Endothelial cell of umbilical vein (primary cell): ENCODE results near the gene NXF1. TPM values are rescaled to one million over a fixed set of nuclear protein-coding genes. Genes with fewer than 3 reads are reported as not detected.

Source experiments
- BruUV-seq: library from RNA; stranded (reverse); fragments of 400-500 nt; replicated peaks from 2 replicates; lab custom pipeline; 2021; lab: Mats Ljungman, UMichigan
- CTCF ChIA-PET: fragments of 300-600, 350-600 bp; sonication (Branson Sonifier 250); formaldehyde crosslinking; loops from one replicate; lab custom pipeline; 2021; ENCODE audit warnings: antibody characterized with exemption, inconsistent platforms; lab: Charles Lee
- POLR2A ChIA-PET: fragments of 300-600, 350-600 bp; sonication (Branson Sonifier 250); formaldehyde crosslinking; loops from one replicate; lab custom pipeline; 2021; ENCODE audit warnings: antibody characterized with exemption, inconsistent platforms; lab: Charles Lee
- DNase-seq: peaks from one replicate; pipeline ENCODE4 v3.0.0-alpha.2; 2011; ENCODE audit warnings: low read depth, low spot score
- FAIRE-seq: peaks from 2 replicates; lab custom pipeline; 2011; peaks lifted over from hg19 to GRCh38; lab: Jason Lieb, UNC
- H2AFZ ChIP-seq: 2 replicates; pipeline ENCODE4 v1.6.0; 2012; ENCODE audit warnings: low read depth, low read length, control low read depth, inconsistent platforms
- H3K27ac ChIP-seq: 2 replicates; pipeline ENCODE4 v1.5.1; 2011; ENCODE audit warnings: low read depth, mild to moderate bottlenecking, control low read depth, low read length, moderate library complexity; ENCODE audit not compliant: insufficient read depth
- H3K27me3 ChIP-seq, 2 experiments: 2 replicates each; pipeline versions ENCODE4 v1.6.0 to v1.6.1; 2011; ENCODE audit warnings: low read length in 2 of 2, mixed read lengths in 1 of 2; ENCODE audit not compliant: control insufficient read depth in 2 of 2, insufficient read depth in 2 of 2
- H3K36me3 ChIP-seq, 2 experiments: 2 replicates in 1 of 2; 3 replicates in 1 of 2; pipeline ENCODE4 v1.5.1; 2011; ENCODE audit warnings: low read length in 2 of 2, mild to moderate bottlenecking in 1 of 2, moderate library complexity in 1 of 2; ENCODE audit not compliant: control insufficient read depth in 2 of 2, insufficient read depth in 2 of 2; ENCODE audit errors: extremely low read depth in 1 of 2
- H3K4me1 ChIP-seq: 3 replicates; pipeline ENCODE4 v1.5.1; 2011; ENCODE audit warnings: mild to moderate bottlenecking, low read length; ENCODE audit not compliant: control insufficient read depth, insufficient read depth; ENCODE audit errors: extremely low read depth
- H3K4me2 ChIP-seq: 2 replicates; pipeline ENCODE4 v1.6.1; 2011; ENCODE audit warnings: low read length, control low read depth, mixed read lengths; ENCODE audit not compliant: insufficient read depth
- H3K4me3 ChIP-seq, 3 experiments: fragments of 200-600 bp in 1 of 3; sonication (generic), shearing (Covaris generic) in 1 of 3; replicated peaks in 1 of 3; 2 replicates each; pipeline ENCODE4 v1.5.1; 2011 to 2016; ENCODE audit warnings: control low read depth in 3 of 3, low read length in 3 of 3, mild to moderate bottlenecking in 2 of 3, inconsistent platforms in 1 of 3, low read depth in 1 of 3, moderate library complexity in 1 of 3; ENCODE audit not compliant: insufficient read depth in 1 of 3
- H3K79me2 ChIP-seq: 2 replicates; pipeline ENCODE4 v1.6.0; 2012; ENCODE audit warnings: low read length, inconsistent platforms; ENCODE audit not compliant: control insufficient read depth, insufficient read depth
- H3K9ac ChIP-seq: replicated peaks from 2 replicates; pipeline ENCODE3; 2011; ENCODE audit warnings: low read length, control low read depth; ENCODE audit not compliant: insufficient read depth; ENCODE audit errors: extremely low read depth
- H3K9me1 ChIP-seq: replicated peaks from 3 replicates; pipeline ENCODE4 v1.6.0; 2011; ENCODE audit warnings: mild to moderate bottlenecking, low read length; ENCODE audit not compliant: control insufficient read depth, insufficient read depth; ENCODE audit errors: extremely low read depth
- H3K9me3 ChIP-seq: replicated peaks from 2 replicates; pipeline ENCODE4 v1.5.1; 2012; ENCODE audit warnings: low read length, inconsistent platforms; ENCODE audit not compliant: control insufficient read depth, insufficient read depth
- H4K20me1 ChIP-seq: replicated peaks from 2 replicates; pipeline ENCODE3; 2011; ENCODE audit warnings: mild to moderate bottlenecking, low read length; ENCODE audit not compliant: control insufficient read depth, insufficient read depth; ENCODE audit errors: extremely low read depth
- CTCF ChIP-seq, 2 donors: IDR thresholded peaks; 1 replicate in 1 of 2; 2 replicates in 1 of 2; pipeline ENCODE4 v1.5.1; 2011; ENCODE audit warnings: low read length in 2 of 2, mild to moderate bottlenecking in 2 of 2, moderate library complexity in 2 of 2, control low read depth in 1 of 2, inconsistent platforms in 1 of 2, low read depth in 1 of 2; ENCODE audit not compliant: insufficient read depth in 1 of 2; ENCODE audit errors: extremely low read depth in 1 of 2
- EZH2 ChIP-seq: IDR thresholded peaks from 2 replicates; pipeline ENCODE4 v1.6.1; 2012; ENCODE audit warnings: borderline replicate concordance, low read depth, mild to moderate bottlenecking, moderate library complexity, low read length, inconsistent platforms; ENCODE audit not compliant: severe bottlenecking
- FOS ChIP-seq: IDR thresholded peaks from 2 replicates; pipeline ENCODE4 v1.6.1; 2011; ENCODE audit warnings: mild to moderate bottlenecking, low read length, moderate library complexity, borderline replicate concordance; ENCODE audit not compliant: insufficient read depth
- GATA2 ChIP-seq: IDR thresholded peaks from 2 replicates; pipeline ENCODE4 v1.7.0; 2011; ENCODE audit warnings: low read depth, mild to moderate bottlenecking, moderate library complexity, mixed read lengths, low read length; ENCODE audit not compliant: insufficient read length, insufficient read depth
- JUN ChIP-seq: IDR thresholded peaks from 2 replicates; pipeline ENCODE4 v1.6.1; 2011; ENCODE audit warnings: borderline replicate concordance, low read depth; ENCODE audit not compliant: insufficient read length, insufficient read depth
- MAX ChIP-seq: IDR thresholded peaks from 2 replicates; pipeline ENCODE4 v1.6.1; 2011; ENCODE audit not compliant: insufficient read depth, insufficient read length
- MYC ChIP-seq: IDR thresholded peaks from one replicate; pipeline ENCODE4 v1.6.1; 2011; ENCODE audit warnings: mild to moderate bottlenecking, low read depth, low read length
- POLR2A ChIP-seq: IDR thresholded peaks from 2 replicates; pipeline ENCODE4 v1.6.1; 2012; ENCODE audit warnings: low read depth, mild to moderate bottlenecking, control low read depth, low read length
- POLR2AphosphoS5 ChIP-seq: IDR thresholded peaks from 2 replicates; pipeline ENCODE4 v1.6.1; 2012; ENCODE audit warnings: low read depth, mild to moderate bottlenecking, control low read depth, low read length, moderate library complexity; ENCODE audit not compliant: insufficient read depth
- dilution Hi-C: fragments of 300-500 bp; cut with MboI; formaldehyde crosslinking; loops from one replicate; pipeline ENCODE4 v1.15.0; 2019; ENCODE audit warnings: low sequenced_read_pairs; ENCODE audit not compliant: extremely low pct_ligation_motif_present
- intact Hi-C: fragments of 100-400 bp; cut with micrococcal nuclease; formaldehyde crosslinking; loops from one replicate; pipeline ENCODE4 v1.10.0; 2022
- polyA plus RNA-seq, 4 experiments: library from polyadenylated mRNA; depleted of rRNA in 3 of 4; stranded (reverse) in 3 of 4; unstranded in 1 of 4; fragments of >200 nt; gene quantifications; 2 replicates each; pipeline versions ENCODE4 v1.2.1 to v1.2.3, GENCODE V29; 2011 to 2012; ENCODE audit warnings: missing spikeins in 1 of 4
- total RNA-seq: library from RNA; stranded (reverse); gene quantifications from 2 replicates; pipeline ENCODE4 v1.2.3, GENCODE V29; 2021

NXF1 gene
- total and polyA plus RNA-seq, 2 donors (not counting 3 experiments of a cell fraction or from before 2014, with no cell fraction given): 74.4 to 101 TPM

GRCh38 chr11:62787005-62787759 lies 18.1 kb downstream of the NXF1 start, which contains the start of gene TMEM179B:
Gene TMEM179B, plus strand, starts transcription at chr11:62787402. Its CDS starts 30 bp downstream, at chr11:62787432.
- FAIRE-seq (peak; percentile 95), DNase-seq (peak; percentile 97)
- TF ChIP-seq CTCF (IDR thresholded peaks at IDR 0.05; ENCODE audit: extremely low read depth in 1 of 2, insufficient read depth in 1 of 2, low read depth in 1 of 2, low read length in 2 of 2) (peak; percentile 62 to 83), GATA2 (no peak), FOS (peak; percentile 60), JUN (no peak), EZH2 (no peak), POLR2AphosphoS5 (peak; percentile 98), MAX (no peak), POLR2A (peak; percentile 97), MYC (no peak)
- Histone ChIP-seq H3K4me1 (peaks cover 14% of the 10 kb centered on the region), H2AFZ (peak within 1 kb of the TSS; percentile 61), H3K4me3 (peak within 1 kb of the TSS; percentile 1 to 95 (median 43)), H3K36me3 (peaks cover 0 to 13% of the 10 kb centered on the region in 2 experiments), H3K79me2 (peaks cover 27% of the 10 kb centered on the region), H3K9ac (peak within 1 kb of the TSS; percentile 75), H4K20me1 (no peaks in the 10 kb centered on the region), H3K9me3 (no peaks in the 10 kb centered on the region), H3K27ac (peak within 1 kb of the TSS; percentile 32), H3K4me2 (peak within 1 kb of the TSS; percentile 68), H3K27me3 (no peaks in the 10 kb centered on the region), H3K9me1 (no peaks in the 10 kb centered on the region)
- BruUV-seq: TSS peak; percentile 46
- intact Hi-C loops (loop anchor here (1.0 to 2.0 kb wide), 5 partner anchors 18 to 94 kb away; partner anchors contain the start of genes NXF1, POLR2G, STX5 and TEX54), dilution Hi-C loops (no loop called here)
- POLR2A ChIA-PET: interaction anchor here (0.9 to 2.8 kb wide), 7 partner anchors 12 to 94 kb away, joined by 3 to 33 read pairs (median 5); partner anchors contain the start of genes SLC3A2, STX5 and ZBTB3
- CTCF ChIA-PET: interaction anchor here (0.6 to 3.1 kb wide), 51 partner anchors 9 to 392 kb away, joined by 3 to 105 read pairs (median 6); partner anchors contain the start of genes C11orf98, CSKMT, HNRNPUL2 and POLR2G
